AG08396 (cell line): ENCODE results near the gene FNDC1.

Experiments
- DNase-seq: peaks from one replicate; pipeline ENCODE4 v3.0.0; 2012; ENCODE audit warnings: low spot score, mixed read lengths

Gene FNDC1

GRCh38 chr6:159161839-159162238 is 7.4 kb upstream of the FNDC1 start:
- DNase-seq: no peak

GRCh38 chr6:159163901-159164370 is 5.3 kb upstream of the FNDC1 start:
- no peak for DNase-seq

DNA sequence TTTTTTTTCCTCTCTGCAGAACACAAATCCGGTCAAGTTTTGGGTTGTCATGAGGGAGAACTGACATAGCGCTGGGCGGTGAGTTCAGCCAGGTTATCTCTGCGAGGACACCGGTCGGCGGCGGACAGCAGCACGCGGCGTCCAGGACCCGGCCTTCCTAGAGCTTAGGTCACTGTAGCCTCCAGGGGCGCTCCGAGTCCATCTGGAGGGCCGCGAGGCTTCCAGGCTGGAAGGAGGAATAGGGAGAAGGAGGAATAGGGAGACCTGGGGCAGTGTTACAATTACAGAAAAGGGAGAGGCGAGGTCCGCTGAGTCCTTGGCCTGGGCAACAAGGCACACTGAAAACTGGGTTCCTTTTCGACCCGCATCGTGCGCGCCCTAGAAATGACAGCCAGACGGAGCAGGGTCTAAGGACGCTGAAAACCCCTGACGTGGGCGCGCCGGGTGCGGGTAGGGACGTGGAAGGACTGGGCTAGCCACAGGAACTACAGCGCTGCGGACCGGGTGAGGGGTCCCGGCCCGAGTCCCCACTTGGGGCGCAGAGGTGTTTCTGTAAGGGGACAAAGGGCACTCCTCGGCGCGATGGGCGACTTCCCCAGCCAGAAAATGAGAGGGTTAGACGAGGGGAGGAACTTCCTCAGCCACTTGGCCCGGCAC is 536 bp upstream of the FNDC1 start:
- peak; percentile 58 for DNase-seq

DNA sequence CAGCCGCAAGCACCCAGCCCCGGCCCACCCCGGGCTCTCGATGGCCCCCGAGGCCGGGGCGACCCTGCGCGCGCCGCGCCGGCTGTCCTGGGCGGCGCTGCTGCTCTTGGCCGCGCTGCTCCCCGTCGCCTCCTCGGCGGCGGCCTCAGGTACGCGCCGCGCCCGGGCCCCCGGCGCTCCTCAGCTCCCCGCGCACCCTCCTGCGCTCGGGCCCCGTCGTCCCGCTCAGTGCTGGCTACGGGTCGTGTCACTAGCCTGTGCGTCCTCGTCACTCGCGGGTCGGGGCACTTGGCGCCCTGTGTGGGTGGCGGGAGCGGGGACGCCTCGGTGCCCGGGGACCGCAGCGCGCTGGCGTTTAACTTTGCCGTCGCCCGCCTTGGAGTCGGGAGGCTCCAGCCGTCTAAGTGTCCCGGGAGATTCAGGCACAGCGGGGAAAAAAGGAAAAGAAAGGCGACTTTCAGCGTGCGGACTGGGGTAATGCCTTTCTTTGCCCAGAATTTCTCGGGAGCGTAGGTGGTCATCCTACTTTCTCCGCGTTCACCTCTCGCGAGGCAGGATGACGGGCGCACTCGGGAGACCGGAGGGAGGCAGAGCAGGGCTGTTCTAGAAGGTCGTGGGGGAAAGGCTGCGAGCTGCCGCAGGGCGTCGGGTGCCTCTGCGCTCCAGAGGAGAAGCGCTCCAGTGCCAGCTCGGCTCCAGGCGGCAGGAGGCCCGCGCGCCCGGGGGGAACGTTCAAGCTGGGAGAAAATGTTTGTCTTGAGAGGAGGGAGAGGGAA is 545 bp downstream of the FNDC1 start:
- peak; percentile 52 for DNase-seq

GRCh38 chr6:159170333-159170672 is 1.1 kb downstream of the FNDC1 start:
- DNase-seq: no peak

DNA sequence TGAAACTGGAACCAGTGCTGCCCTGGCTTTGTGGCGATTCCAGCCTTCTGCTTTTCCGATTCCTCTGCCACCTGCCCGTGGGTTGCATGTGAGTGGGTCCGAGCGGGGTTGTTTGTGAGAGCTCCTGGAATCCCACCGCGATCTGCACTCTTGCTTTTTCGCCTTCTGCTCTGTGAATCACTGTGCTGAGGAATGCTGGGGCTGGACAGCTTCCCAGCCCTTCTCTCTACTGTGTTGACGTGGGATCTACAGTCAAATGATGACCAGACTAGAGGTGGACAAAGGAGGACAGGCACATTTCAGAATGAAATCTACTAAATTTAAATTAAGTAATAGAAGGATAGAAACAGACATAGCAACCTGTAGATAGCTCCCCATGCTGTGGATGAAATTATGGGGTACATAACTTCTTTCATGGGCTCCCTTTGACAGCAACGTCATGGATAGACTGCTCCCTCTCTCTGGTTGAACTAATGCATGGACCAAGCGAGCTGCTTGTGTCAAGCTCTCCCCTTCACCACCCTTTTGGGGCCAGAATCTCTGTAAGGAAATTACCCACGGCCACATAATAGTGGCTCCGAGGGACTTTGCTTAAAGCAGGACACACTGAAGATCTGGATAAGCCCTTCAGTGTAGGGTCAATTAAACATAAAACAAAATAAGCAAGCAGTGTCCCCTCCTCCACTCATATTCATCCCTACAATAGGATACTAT is 2.0 kb downstream of the FNDC1 start:
- peak; percentile 83 for DNase-seq

GRCh38 chr6:159172091-159172491 is 2.9 kb downstream of the FNDC1 start:
- DNase-seq: no peak

DNA sequence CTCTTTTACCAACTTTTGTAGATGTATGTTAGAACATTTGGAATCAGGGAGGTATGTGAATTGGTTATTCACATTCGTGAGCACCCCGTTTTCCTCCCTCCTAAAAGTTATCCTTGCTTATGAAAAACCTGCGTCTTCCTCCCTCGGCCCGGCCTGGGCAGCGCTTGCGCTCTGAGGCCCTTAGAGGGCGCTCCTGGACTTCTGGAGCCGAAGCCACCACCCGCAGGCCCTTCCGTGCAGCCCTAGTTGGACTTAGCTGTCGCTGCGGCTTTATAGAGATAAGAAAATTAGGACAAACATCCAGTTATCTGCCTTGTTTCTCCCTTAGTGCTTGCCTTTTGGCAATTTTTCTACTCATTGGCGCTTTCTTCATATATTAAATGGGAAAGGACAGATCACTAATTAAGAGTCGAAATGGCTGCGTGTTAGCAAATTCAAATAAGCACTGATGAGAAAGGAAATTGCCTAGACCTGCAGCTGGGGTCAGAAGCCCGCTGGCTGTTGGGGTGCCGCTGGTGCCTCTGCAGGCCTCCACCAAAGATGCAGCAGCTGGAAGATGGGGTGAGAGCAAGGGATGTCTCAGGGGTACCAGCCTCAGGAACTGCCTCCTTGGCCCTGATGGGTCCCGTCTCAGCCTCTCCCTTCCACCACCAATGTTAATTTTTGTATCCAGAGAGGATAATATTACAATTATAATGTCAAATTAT is 5.2 kb downstream of the FNDC1 start:
- DNase-seq: peak; percentile 75

DNA sequence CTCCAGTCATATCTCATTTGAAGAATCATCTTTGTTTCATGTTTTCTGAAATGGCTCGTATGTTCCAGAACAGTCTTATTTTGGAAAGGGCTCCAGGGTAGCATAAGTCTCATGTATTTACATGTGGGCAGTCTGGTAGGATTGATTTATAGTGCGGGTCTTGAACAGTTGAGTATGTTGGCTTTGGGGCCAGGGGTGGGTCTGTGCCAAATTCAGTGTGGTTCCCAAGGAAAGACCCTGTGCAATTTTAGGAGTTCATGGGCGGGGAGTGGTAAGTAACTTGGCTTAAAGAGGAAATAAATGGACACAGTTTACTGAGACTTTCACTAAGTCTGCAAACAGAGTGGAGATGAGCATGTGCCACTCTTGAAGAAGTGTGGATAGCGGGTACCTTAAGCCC is 7.7 kb downstream of the FNDC1 start:
- DNase-seq: no peak

GRCh38 chr6:159178847-159179246 is 9.6 kb downstream of the FNDC1 start:
- DNase-seq: no peak

- no peak for DNase-seq
Observed at GRCh38 chr6:159180001-159180400, 10.8 kb downstream of the FNDC1 start.

GRCh38 chr6:159181914-159182313 is 12.7 kb downstream of the FNDC1 start:
- no peak for DNase-seq

- peak; percentile 17 for DNase-seq
Observed at GRCh38 chr6:159184559-159184958, 15.4 kb downstream of the FNDC1 start.

DNA sequence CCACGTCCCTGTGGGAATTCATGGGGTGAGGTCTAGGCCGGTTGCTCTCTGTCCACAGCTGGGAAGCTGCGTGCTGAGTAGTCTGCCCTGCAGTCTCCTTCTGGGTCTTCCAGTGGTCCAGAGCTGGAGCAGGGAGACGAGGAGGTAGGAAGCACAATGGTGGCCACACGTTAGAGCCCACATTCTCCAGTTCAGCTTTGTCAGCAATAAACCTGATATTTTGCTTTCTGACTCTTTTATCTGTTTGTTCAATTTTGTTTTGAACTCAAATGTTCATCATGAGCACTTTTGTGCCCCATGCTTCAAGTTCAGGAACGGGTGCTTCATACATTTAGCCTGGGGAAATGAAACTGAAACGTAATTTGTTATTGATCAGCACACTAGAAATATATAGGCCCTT is 21.3 kb downstream of the FNDC1 start:
- DNase-seq: no peak

DNA sequence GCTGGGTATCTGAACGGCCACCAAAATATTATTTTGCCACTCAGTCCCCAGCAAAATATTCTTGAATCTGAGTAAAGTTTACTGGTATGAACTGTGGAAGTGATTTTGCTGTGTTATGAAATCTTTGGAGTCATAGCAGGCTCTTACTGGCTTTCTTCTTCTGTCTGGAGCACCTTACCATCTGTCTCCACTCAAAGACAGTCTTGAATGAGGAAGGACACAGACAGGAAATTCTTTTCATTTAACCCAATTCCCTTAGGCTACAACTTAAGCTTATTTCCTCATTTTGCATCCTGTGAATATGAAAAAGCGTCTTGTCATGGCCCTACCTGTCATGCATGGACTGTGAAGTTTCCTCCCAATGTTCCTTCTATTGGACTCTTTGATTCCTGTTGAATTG is 24.7 kb downstream of the FNDC1 start:
- DNase-seq: no peak

DNA sequence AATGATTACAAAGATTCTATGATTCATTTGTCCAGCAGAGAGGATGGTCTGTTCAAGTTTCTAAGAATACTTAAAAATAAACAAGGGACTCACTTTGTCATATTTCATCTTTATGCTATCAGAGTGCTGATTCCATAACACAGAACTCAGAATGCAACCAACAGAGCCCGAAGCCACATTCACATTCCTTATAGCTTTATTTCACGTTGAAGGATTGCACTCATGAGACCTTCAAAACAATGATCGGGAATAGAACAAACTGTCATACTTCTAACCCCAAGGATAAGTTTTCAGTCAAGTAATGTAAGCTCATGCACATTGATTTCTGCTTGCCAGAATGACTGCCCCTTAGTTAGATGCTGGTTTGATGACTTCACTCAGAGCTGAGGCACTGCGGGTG is 25.2 kb downstream of the FNDC1 start:
- no peak for DNase-seq

GRCh38 chr6:159196430-159196975 is 27.3 kb downstream of the FNDC1 start:
- DNase-seq: no peak

DNA sequence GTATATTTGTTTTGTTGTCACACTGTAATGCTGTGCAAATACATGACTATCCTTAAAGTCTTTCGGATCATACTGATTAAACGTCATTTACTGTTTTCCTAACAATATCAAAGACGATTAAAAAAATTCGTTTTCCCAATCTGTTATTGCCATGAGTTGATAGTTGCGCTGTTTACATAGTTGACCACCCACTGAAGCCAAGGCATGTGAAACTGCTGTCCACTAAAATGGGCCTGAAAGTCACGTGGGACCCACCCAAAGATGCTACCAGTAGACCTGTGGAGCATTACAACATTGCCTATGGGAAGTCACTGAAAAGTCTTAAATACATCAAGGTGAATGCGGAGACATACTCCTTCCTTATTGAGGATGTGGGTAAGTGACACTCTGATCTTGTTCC is 28.1 kb downstream of the FNDC1 start:
- DNase-seq: no peak

DNA sequence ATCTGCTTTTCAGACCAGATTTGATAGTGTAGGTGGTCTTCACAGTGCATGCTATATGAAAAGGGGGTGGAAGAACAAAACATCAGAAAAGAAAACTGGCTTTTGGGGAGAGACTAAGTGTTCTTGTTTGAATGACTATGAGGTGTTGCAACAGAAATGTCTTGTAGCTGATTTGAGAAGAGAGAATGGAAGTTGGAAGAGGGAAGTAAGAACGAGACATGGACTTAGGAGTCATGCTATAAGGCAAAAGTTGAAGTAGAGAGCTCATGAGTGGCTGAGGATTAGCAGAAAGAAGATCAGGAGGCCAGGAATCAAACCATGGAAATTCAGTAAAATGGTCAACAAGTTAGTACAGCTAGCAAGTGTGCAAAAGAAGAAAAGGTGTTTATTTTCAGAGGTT is 32.1 kb downstream of the FNDC1 start:
- DNase-seq: no peak

DNA sequence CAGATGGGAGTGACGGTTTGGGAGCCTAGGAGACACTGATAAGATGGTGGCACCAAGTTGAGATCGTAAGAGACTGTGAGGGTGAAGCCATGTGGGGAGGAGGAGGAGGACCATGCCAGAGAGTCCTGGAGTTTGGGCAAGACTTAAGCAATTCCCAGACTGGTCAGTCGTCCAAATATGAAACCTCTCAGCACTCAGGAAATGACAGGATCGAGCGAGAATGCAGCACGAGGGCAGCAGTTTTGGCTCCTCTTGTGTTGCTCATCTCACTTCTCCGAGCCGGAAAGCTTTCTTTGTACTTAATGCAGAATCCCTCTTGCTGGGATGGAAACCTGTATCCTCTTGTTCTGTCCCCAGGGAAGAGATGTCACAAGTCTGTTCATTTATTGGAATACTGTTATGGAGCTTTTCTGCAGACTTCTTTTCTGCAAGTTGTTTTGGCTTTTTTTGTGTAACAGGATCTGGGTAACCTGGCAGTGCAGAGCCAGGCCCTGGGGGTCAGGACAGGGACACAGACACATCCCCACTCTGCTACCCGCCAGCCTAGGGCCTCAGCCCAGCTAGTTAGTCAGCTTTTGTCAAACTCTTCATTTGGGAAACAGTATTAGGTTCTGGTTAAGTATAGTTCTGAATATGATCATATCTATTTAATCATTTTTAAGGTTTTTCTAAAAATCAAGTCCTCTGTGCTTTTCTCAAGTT is 34.3 kb downstream of the FNDC1 start:
- peak; percentile 70 for DNase-seq

DNA sequence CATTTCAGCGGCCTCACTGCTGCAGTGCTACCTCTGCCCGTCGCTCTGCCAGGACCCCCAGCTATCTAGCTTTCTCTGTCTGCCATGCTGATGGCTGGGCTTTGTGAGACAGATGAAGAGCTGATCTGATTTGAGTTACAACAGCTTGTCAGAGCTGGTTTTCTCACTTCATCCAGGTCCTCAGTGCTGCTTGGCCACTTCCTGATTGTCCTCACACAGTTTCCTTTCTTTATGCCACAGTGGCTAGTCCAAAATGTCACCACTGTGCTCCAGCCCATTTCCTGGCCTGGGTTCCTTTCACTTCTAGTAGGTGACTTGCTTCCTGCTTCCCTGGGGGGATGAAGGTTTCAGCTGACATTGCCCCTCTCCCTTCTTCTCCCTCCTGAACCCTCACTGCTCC is 35.4 kb downstream of the FNDC1 start:
- DNase-seq: no peak

DNA sequence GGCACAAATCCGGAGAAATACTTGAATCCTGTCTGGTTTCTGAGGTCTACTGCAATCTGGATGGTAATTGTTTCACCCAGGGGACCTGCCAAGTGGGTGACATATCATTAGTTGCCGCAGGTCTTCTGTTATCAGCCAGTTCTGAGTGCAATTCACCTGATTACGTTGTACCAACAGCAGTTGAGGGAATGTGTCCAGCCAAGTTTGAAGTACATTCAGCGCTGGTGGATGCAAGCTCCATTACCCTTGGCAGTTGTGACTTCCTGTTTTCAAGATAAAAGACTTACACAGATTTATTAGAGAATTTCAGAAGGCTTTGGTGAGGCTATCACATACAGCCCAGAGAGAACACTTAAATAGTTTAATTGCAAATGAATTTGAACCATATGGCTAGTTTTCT is 42.8 kb downstream of the FNDC1 start:
- DNase-seq: no peak
